Gastroesophageal sphincter (tissue), 4 donors: ENCODE results near the gene SLC12A4. TPM values are rescaled to one million over a fixed set of nuclear protein-coding genes. Genes with fewer than 3 reads are reported as not detected.

Experiments
- ATAC-seq: fragments of 150-250 bp; one replicate; pipeline ENCODE4 v1.9.1; 2016; ENCODE audit warnings: mild to moderate bottlenecking, moderate library complexity
- H3K27ac ChIP-seq, 4 donors: fragments of 200-600 bp; sonication (generic) in 3 of 4; 1 replicate in 3 of 4; 2 replicates in 1 of 4; pipeline ENCODE4 v1.5.1; 2016 to 2019
- H3K27me3 ChIP-seq: fragments of 200-600 bp; sonication (generic); one replicate; pipeline ENCODE4 v1.5.1; 2019
- H3K36me3 ChIP-seq, 2 donors: fragments of 200-600 bp; sonication (generic); one replicate each; pipeline ENCODE4 v1.5.1; 2019; ENCODE audit warnings: control low read depth in 1 of 2
- H3K4me1 ChIP-seq, 3 donors: fragments of 200-600 bp; sonication (generic); 1 replicate in 2 of 3; 2 replicates in 1 of 3; pipeline ENCODE4 v1.5.1; 2016 to 2019; ENCODE audit warnings: control low read depth in 2 of 3
- H3K4me3 ChIP-seq, 2 donors: fragments of 200-600 bp; sonication (generic); one replicate each; pipeline ENCODE4 v1.5.1; 2019; ENCODE audit warnings: mild to moderate bottlenecking in 1 of 2, moderate library complexity in 1 of 2
- H3K9me3 ChIP-seq, 3 donors: fragments of 200-600 bp; sonication (generic); one replicate each; pipeline ENCODE4 v1.5.1; 2017 to 2019; ENCODE audit warnings: control low read depth in 2 of 3
- EP300 ChIP-seq: sonication (generic); formaldehyde crosslinking; IDR thresholded peaks from one replicate; pipeline ENCODE4 v1.6.1; 2017; ENCODE audit warnings: antibody characterized with exemption, mild to moderate bottlenecking
- POLR2A ChIP-seq, 2 donors: fragments of 450-650 bp; IDR thresholded peaks; one replicate each; pipeline ENCODE4 v1.6.1; 2017; ENCODE audit warnings: antibody characterized with exemption in 2 of 2, mild to moderate bottlenecking in 2 of 2, moderate library complexity in 1 of 2
- POLR2AphosphoS5 ChIP-seq: sonication (generic); formaldehyde crosslinking; IDR thresholded peaks from one replicate; pipeline ENCODE4 v1.6.1; 2017; ENCODE audit warnings: antibody characterized with exemption
- WGBS, 2 donors: methylation state at CpG; one replicate each; pipeline ENCODE4 v1.1.5; 2018; ENCODE audit warnings: low coverage in 1 of 2; 5-methylcytosine and 5-hydroxymethylcytosine counted together
- total RNA-seq, 4 donors: library from RNA; depleted of rRNA; stranded (reverse); fragments of >200 nt; gene quantifications; one replicate each; pipeline ENCODE4 v1.1.0, GENCODE V29; 2016
- TF ChIP-seq, protein P1 (sequence below), 4 experiments: fragments of 200-600 bp in 2 of 4; fragments of 450-650 bp in 2 of 4; sonication (generic) in 1 of 4; IDR thresholded peaks; one replicate each; pipeline ENCODE4 v1.5.1; 2017 to 2019; ENCODE audit warnings: antibody characterized with exemption in 4 of 4, mild to moderate bottlenecking in 2 of 4, moderate library complexity in 2 of 4

Gene SLC12A4
- total RNA-seq, 4 donors from 2014 or later = 54.7 to 121 (median 64.0) TPM

DNA sequence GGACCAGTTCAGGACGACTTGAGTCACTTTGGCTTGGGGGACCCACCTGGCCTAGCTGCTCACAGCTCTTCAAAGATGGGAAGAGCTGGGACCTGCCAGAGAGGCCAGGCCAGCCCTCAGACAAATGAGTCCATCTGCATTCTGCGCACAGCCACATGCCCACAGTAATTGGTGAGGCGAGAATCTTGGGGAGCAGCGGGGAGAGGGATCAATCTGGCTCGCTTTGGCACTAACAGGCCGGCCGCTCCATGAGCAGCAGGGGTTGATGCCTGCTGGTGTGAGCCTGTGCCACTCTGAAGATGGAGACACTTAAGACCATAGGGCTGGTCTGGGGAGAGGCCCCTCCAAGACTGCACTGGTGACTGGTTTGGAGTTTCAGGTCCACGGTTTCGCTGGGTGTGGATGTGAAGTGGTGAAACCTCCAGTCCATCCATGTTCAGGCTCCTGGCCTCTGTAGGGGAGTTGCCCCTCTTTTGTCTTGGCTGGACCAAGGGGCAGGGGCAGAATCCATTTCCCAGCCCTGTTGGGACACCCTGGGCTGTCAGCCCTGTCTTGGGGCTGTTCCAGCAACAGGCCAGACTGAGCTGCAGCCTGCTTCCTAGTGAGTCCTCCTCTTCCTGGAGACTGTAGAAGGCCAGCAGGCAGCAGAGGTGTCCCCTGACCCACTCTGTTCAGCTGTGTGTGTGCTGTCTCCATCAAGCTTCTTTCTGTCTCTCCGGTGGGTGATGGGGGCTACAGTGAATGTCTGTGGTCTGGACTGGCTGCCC lies 44.1 kb downstream of the SLC12A4 start:
- ATAC-seq = no peak
- H3K27me3 ChIP-seq = no peaks in the 10 kb centered on the region
- H3K36me3 ChIP-seq = peaks cover 0 to 48% of the 10 kb centered on the region in 2 donors
- no peak for TF ChIP-seq POLR2AphosphoS5
- no peak for TF ChIP-seq EP300
- TF ChIP-seq, protein P1, sequence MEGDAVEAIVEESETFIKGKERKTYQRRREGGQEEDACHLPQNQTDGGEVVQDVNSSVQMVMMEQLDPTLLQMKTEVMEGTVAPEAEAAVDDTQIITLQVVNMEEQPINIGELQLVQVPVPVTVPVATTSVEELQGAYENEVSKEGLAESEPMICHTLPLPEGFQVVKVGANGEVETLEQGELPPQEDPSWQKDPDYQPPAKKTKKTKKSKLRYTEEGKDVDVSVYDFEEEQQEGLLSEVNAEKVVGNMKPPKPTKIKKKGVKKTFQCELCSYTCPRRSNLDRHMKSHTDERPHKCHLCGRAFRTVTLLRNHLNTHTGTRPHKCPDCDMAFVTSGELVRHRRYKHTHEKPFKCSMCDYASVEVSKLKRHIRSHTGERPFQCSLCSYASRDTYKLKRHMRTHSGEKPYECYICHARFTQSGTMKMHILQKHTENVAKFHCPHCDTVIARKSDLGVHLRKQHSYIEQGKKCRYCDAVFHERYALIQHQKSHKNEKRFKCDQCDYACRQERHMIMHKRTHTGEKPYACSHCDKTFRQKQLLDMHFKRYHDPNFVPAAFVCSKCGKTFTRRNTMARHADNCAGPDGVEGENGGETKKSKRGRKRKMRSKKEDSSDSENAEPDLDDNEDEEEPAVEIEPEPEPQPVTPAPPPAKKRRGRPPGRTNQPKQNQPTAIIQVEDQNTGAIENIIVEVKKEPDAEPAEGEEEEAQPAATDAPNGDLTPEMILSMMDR (IDR thresholded peaks at IDR 0.05) = no peak
- TF ChIP-seq POLR2A (IDR thresholded peaks at IDR 0.05) = no peak
- H3K9me3 ChIP-seq = no peaks in the 10 kb centered on the region
- peaks cover 0 to 78% (median 21%) of the 10 kb centered on the region in 3 donors for H3K4me1 ChIP-seq
- H3K27ac ChIP-seq = peak overlapping the region in 3 of 4 donors; percentile 25 to 48 (median 46)
- no peak overlapping the region for H3K4me3 ChIP-seq
- WGBS, 2 donors = no CpG with 5 or more reads among the region's 10 CpGs

DNA sequence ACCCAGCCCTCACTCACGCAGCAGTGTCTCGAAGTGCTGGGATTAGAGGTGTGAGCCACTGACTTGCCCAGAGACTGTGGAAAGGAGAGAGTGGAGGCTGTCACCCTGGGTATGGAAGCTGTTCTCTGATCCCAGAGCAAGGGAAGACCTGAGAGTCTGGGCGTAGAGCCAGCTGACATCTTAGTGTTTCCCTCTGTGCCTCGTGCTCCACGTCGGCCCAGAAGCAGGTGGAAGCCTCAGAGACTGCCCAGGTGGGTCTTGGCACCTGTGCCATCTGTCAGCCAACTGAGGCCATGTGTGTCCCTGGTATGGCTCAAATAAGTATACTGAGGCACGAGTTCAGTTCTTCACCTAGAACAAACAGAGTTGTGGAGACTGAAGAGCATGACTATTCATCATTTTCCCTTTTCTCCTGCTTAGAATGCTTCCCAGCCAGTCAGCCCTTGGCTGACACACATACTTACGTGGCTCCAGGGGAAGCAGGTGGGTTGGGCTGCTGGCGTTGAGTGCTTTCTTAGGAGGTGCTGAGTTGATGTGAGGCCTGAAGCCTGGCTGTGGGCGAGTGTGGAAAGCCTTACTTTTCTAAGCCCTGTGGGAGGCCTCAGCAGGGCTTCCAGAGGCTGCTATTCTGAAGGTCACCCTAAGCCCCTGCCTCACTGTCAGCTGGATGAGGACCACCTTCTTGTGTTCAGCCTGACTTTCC lies 44.9 kb downstream of the SLC12A4 start:
- WGBS, 2 donors = 60 to 66% methylated on average over 2 to 3 of the region's 10 CpGs
- Histone ChIP-seq H3K36me3 (peaks cover 0 to 45% of the 10 kb centered on the region in 2 donors), H3K27me3 (no peaks in the 10 kb centered on the region), H3K27ac (peak overlapping the region in 3 of 4 donors; percentile 25 to 48 (median 46)), H3K4me1 (peaks cover 0 to 85% (median 21%) of the 10 kb centered on the region in 3 donors), H3K4me3 (no peak overlapping the region), H3K9me3 (no peaks in the 10 kb centered on the region)
- ATAC-seq = no peak
- TF ChIP-seq, protein P1 (IDR thresholded peaks at IDR 0.05) = no peak
- TF ChIP-seq POLR2A (IDR thresholded peaks at IDR 0.05) (no peak), EP300 (no peak), POLR2AphosphoS5 (no peak)

DNA sequence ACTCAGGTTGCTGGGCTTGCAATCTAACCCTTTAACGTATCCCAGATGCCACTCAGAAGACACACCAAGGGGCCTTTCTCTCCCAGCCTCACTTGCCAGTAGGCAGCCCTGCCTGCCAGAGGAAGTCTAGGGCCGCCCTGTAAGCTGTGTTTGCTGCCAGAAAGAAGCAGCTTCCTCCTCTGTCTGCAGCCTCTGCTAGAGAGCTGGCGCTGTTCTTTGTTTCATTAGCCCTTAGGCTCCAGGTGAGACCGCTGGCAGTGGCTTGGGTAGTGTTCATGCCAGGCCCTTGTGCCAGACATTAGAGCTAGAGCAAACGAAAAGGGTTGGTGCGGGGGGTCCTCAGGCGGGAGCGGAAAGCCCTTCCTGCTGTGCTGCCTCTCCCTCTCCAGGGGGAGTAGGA lies 45.7 kb downstream of the SLC12A4 start:
- Histone ChIP-seq H3K27ac (peak overlapping the region in 1 of 4 donors; percentile 46), H3K36me3 (peaks cover 0 to 36% of the 10 kb centered on the region in 2 donors), H3K27me3 (no peaks in the 10 kb centered on the region), H3K9me3 (no peaks in the 10 kb centered on the region), H3K4me1 (peaks cover 0 to 86% (median 21%) of the 10 kb centered on the region in 3 donors), H3K4me3 (no peak overlapping the region)
- WGBS, 2 donors = 63 to 76% methylated on average over 1 to 5 of the region's 8 CpGs
- TF ChIP-seq POLR2A (IDR thresholded peaks at IDR 0.05) (no peak), EP300 (no peak), POLR2AphosphoS5 (no peak)
- TF ChIP-seq, protein P1 (IDR thresholded peaks at IDR 0.05) = no peak
- no peak for ATAC-seq

DNA sequence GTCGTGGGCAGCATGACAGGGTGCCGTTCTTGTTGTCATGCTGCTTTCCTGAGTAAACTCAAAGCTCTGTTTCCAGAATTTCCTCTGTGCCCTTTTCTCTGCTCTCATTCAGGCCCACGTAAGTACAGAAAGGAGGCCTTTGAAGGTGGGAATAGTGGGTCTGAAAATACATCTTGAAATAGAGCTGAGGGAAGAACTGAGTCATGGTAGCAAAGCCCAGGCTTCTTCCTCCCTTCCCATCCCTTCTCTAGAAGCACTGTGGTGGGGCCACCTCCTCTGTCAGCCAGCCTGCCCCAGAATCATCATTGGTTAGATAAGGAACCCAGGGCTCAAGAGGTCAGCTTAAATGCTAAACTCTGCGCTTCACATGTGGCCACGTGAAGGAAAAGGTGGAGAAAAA lies 46.2 kb downstream of the SLC12A4 start:
- no peak overlapping the region for H3K4me3 ChIP-seq
- H3K27ac ChIP-seq = peak overlapping the region in 1 of 4 donors; percentile 46
- no peaks in the 10 kb centered on the region for H3K27me3 ChIP-seq
- no peaks in the 10 kb centered on the region for H3K9me3 ChIP-seq
- peaks cover 0 to 86% (median 24%) of the 10 kb centered on the region in 3 donors for H3K4me1 ChIP-seq
- TF ChIP-seq, protein P1 (IDR thresholded peaks at IDR 0.05) = no peak
- no peak for TF ChIP-seq POLR2A (IDR thresholded peaks at IDR 0.05)
- 53% methylated on average over 2 of the region's 5 CpGs; no CpG with 5 or more reads in 1 of the 2 donors for WGBS, 2 donors
- H3K36me3 ChIP-seq = peaks cover 0 to 32% of the 10 kb centered on the region in 2 donors
- no peak for ATAC-seq
